BLaER1 (cell line): Measurements from ENCODE around the gene CDADC1.

Source experiments
- H3K27ac ChIP-seq: shearing (Covaris generic); formaldehyde crosslinking; 2 replicates; pipeline ENCODE4 v1.8.1; 2022
- H3K27me3 ChIP-seq: shearing (Covaris generic); formaldehyde crosslinking; 2 replicates; pipeline ENCODE4 v1.8.1; 2022
- H3K36me3 ChIP-seq: shearing (Covaris generic); formaldehyde crosslinking; 2 replicates; pipeline ENCODE4 v1.8.1; 2022
- H3K4me1 ChIP-seq: shearing (Covaris generic); formaldehyde crosslinking; 2 replicates; pipeline ENCODE4 v1.8.1; 2022
- H3K4me2 ChIP-seq: shearing (Covaris generic); formaldehyde crosslinking; 2 replicates; pipeline ENCODE4 v1.8.1; 2022
- H3K4me3 ChIP-seq: shearing (Covaris generic); formaldehyde crosslinking; 2 replicates; pipeline ENCODE4 v1.8.1; 2022
- H3K9ac ChIP-seq: shearing (Covaris generic); formaldehyde crosslinking; 2 replicates; pipeline ENCODE4 v1.8.1; 2022
- H3K9me3 ChIP-seq: shearing (Covaris generic); formaldehyde crosslinking; 2 replicates; pipeline ENCODE4 v1.8.1; 2022
- H4K20me1 ChIP-seq: shearing (Covaris generic); formaldehyde crosslinking; 2 replicates; pipeline ENCODE4 v1.8.1; 2022
- Cebpa-rat ChIP-seq: shearing (Covaris generic); IDR thresholded peaks from 2 replicates; pipeline ENCODE4 v1.8.1; 2022

Gene CDADC1

DNA sequence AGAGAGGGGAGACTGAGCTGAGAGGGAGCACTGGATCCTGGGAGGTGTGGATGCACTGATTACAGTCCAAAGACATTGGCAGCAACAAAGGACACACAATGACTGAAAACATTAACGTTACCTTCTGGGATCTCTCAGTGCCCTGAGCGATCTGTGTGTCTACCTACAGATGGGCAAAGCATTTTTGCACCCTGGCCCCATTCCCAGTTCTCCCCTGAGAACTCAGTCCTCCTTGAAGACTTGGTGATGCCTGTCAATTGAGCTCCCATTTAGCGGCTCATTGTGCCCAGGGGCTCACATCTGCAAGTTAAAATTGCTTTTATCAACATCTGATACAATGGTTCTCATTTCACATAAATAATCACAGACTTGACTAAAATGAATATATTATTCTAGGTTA is 62.5 kb downstream of the CDADC1 start:
- Histone ChIP-seq H3K4me3 (no peak overlapping the region), H3K4me2 (no peak overlapping the region), H3K36me3 (no peaks in the 10 kb centered on the region; the same call in 1 of the 2 replicates), H3K4me1 (peaks cover 66% of the 10 kb centered on the region), H3K27ac (no peak overlapping the region), H4K20me1 (no peaks in the 10 kb centered on the region), H3K9ac (no peak overlapping the region), H3K27me3 (no peaks in the 10 kb centered on the region), H3K9me3 (no peaks in the 10 kb centered on the region)
- no peak for TF ChIP-seq Cebpa-rat

DNA sequence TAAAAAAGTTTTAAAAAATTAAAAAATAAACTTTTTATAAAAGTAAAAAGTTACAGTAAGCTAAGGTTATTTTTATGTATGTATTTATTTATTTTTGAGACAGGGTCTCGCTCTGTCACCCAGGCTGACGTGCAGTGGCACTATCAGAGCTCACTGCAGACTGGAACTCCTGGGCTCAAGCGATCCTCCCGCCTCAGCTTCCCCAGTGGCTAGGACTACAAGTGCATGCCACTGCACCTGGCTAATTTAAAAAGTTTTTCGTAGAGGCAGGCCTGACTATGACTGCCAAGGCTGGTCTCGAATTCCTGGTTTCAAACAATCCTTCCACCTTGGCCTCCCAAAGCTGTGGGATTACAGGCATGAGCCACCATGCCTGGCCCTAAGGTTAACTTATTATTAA is 64.1 kb downstream of the CDADC1 start:
- Histone ChIP-seq H3K9me3 (no peaks in the 10 kb centered on the region), H3K4me1 (peaks cover 51% of the 10 kb centered on the region), H3K4me3 (no peak overlapping the region), H3K36me3 (peaks cover 2% of the 10 kb centered on the region; the same call in 1 of the 2 replicates), H4K20me1 (no peaks in the 10 kb centered on the region), H3K27me3 (no peaks in the 10 kb centered on the region), H3K27ac (no peak overlapping the region), H3K9ac (no peak overlapping the region), H3K4me2 (peak overlapping the region; percentile 51)
- no peak for TF ChIP-seq Cebpa-rat

- Histone ChIP-seq H3K9me3 (no peaks in the 10 kb centered on the region), H3K27me3 (no peaks in the 10 kb centered on the region), H3K4me2 (no peak overlapping the region), H3K36me3 (peaks cover 7% of the 10 kb centered on the region; the same call in 1 of the 2 replicates), H3K9ac (no peak overlapping the region), H3K4me3 (no peak overlapping the region), H3K27ac (no peak overlapping the region), H4K20me1 (no peaks in the 10 kb centered on the region), H3K4me1 (peaks cover 42% of the 10 kb centered on the region)
- TF ChIP-seq Cebpa-rat, result no peak
Observed at GRCh38 chr13:49314344-49314882, 66.7 kb downstream of the CDADC1 start.

DNA sequence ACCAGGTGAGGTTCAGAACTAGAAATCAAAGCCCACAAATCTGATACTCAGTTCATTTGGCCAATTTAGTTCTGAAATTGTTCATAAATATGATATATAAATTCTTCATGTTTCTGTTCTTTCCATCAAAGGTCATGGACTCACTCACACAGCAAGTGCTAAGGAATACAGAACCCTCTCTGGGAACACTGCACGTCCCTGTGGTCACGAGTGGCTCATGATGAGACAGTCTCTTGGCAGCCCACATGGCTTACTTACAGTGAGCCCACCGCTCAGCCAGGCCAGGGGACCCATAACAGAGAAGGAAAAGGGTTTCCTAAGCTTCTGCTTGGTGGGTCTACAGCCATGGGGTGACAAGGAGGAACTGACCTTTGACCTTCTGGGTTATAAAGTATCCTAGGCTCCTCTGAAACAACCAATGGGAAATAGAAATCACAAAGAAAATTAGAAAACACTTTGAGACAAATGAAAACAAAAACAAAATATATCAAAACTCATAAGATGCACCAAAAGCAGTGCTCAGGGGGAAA is 67.4 kb downstream of the CDADC1 start:
- Histone ChIP-seq H3K9me3 (no peaks in the 10 kb centered on the region), H3K9ac (no peak overlapping the region), H3K4me3 (no peak overlapping the region), H3K36me3 (peaks cover 7% of the 10 kb centered on the region; the same call in 1 of the 2 replicates), H3K4me2 (no peak overlapping the region), H3K27me3 (no peaks in the 10 kb centered on the region), H3K27ac (no peak overlapping the region), H4K20me1 (no peaks in the 10 kb centered on the region), H3K4me1 (peaks cover 46% of the 10 kb centered on the region)
- TF ChIP-seq Cebpa-rat, result no peak

DNA sequence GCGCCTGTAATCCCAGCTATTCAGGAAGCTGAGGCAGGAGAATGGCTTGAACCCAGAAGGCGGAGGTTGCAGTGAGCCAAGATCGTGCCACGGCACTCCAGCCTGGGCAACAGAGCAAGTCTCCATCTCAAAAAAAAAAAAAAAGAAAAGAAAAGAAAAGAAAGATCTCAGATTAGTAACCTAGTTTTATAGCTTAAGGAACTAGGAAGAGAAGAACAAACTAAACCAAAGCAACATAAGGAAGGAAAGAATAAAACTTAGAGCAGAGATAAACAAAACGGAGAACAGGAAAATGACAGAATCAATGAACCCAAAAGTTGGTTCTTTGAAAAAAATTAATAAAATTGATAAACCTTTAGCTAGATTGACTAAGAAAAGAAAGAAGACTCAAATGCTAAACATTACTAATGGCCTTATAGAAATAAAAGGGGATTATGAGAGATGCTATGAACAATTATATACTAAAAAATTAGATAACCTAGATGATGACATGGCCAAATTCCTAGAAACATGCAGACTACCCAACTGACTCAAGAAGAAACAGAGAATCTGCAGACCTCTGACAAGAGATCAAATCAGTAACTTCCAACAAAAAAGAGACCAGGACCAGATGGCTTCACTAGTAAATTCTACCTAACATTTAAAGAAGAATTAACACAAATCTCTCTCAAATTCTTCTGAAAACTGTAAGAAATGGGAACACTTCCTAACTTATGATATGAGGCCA is 68.2 kb downstream of the CDADC1 start:
- Histone ChIP-seq H3K4me3 (no peak overlapping the region), H3K36me3 (0 out of 2 replicates have a peak, but pooled peaks cover 7% of the 10 kb centered on the region), H3K4me2 (no peak overlapping the region), H3K9ac (no peak overlapping the region), H3K9me3 (no peaks in the 10 kb centered on the region), H4K20me1 (no peaks in the 10 kb centered on the region), H3K4me1 (peaks cover 47% of the 10 kb centered on the region), H3K27me3 (no peaks in the 10 kb centered on the region), H3K27ac (no peak overlapping the region)
- no peak for TF ChIP-seq Cebpa-rat

DNA sequence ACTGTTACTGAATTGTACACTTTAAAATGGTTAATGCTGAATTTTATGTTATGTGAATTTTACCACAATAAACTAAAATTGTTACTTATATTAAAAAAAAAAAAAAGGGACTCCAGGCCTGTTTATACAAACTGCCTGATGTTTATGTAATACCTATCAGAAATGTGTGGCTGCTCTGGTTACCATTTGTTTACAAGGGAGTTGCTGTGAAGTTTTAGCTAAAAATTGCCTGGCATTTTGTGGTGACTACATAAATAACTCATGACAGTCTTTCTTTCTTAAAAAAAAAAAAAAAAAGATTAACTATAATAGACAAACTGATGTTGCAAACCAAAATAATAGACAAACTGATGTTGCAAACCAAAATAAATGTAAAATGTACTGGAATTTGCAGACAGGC is 71.8 kb downstream of the CDADC1 start:
- no peak for TF ChIP-seq Cebpa-rat

GRCh38 chr13:49319951-49320350 is 72.2 kb downstream of the CDADC1 start:
- Histone ChIP-seq H3K4me3 (no peak overlapping the region), H4K20me1 (no peaks in the 10 kb centered on the region), H3K4me2 (peak overlapping the region; percentile 75)

More for the DNA sequence above, 71.8 kb downstream of the CDADC1 start:
- peak overlapping the region; percentile 23; the same call in 1 of the 2 replicates for H3K27ac ChIP-seq
- H3K9me3 ChIP-seq, result no peaks in the 10 kb centered on the region
- no peaks in the 10 kb centered on the region for H3K27me3 ChIP-seq
- H3K4me1 ChIP-seq, result peaks cover 38% of the 10 kb centered on the region
- H3K4me3 ChIP-seq, result no peak overlapping the region
- 0 out of 2 replicates have a peak, but pooled peaks cover 12% of the 10 kb centered on the region for H3K36me3 ChIP-seq
- H4K20me1 ChIP-seq, result no peaks in the 10 kb centered on the region
- H3K9ac ChIP-seq, result 0 out of 2 replicates have a peak overlapping the region, but pooled peaks have one; percentile 5
- peak overlapping the region; percentile 75 for H3K4me2 ChIP-seq

GRCh38 chr13:49320975-49321374 is 73.2 kb downstream of the CDADC1 start:
- H3K9me3 ChIP-seq, result no peaks in the 10 kb centered on the region
- peaks cover 38% of the 10 kb centered on the region for H3K4me1 ChIP-seq
- peaks cover 14% of the 10 kb centered on the region; the same call in 1 of the 2 replicates for H3K36me3 ChIP-seq
- no peaks in the 10 kb centered on the region for H3K27me3 ChIP-seq
- no peak for TF ChIP-seq Cebpa-rat
- H3K27ac ChIP-seq, result peak overlapping the region; percentile 23; the same call in 1 of the 2 replicates
- H3K9ac ChIP-seq, result no peak overlapping the region; the same call in 1 of the 2 replicates
- no peak overlapping the region; the same call in 1 of the 2 replicates for H3K4me3 ChIP-seq
- H3K4me2 ChIP-seq, result peak overlapping the region; percentile 75
- H4K20me1 ChIP-seq, result no peaks in the 10 kb centered on the region

More at GRCh38 chr13:49319951-49320350, 72.2 kb downstream of the CDADC1 start:
- no peaks in the 10 kb centered on the region for H3K9me3 ChIP-seq
- H3K36me3 ChIP-seq, result 0 out of 2 replicates have a peak, but pooled peaks cover 12% of the 10 kb centered on the region
- peaks cover 38% of the 10 kb centered on the region for H3K4me1 ChIP-seq
- no peaks in the 10 kb centered on the region for H3K27me3 ChIP-seq
- no peak for TF ChIP-seq Cebpa-rat
- peak overlapping the region; percentile 23; the same call in 1 of the 2 replicates for H3K27ac ChIP-seq
- 0 out of 2 replicates have a peak overlapping the region, but pooled peaks have one; percentile 5 for H3K9ac ChIP-seq

GRCh38 chr13:49322702-49323101 is 75.0 kb downstream of the CDADC1 start:
- no peak overlapping the region; the same call in 1 of the 2 replicates for H3K27ac ChIP-seq
- peaks cover 11% of the 10 kb centered on the region; the same call in 1 of the 2 replicates for H3K36me3 ChIP-seq
- H3K4me3 ChIP-seq, result no peak overlapping the region
- H3K4me2 ChIP-seq, result no peak overlapping the region
- H3K4me1 ChIP-seq, result peaks cover 38% of the 10 kb centered on the region
- no peaks in the 10 kb centered on the region for H4K20me1 ChIP-seq
- no peaks in the 10 kb centered on the region for H3K27me3 ChIP-seq
- H3K9ac ChIP-seq, result no peak overlapping the region
- no peak for TF ChIP-seq Cebpa-rat
- H3K9me3 ChIP-seq, result no peaks in the 10 kb centered on the region

DNA sequence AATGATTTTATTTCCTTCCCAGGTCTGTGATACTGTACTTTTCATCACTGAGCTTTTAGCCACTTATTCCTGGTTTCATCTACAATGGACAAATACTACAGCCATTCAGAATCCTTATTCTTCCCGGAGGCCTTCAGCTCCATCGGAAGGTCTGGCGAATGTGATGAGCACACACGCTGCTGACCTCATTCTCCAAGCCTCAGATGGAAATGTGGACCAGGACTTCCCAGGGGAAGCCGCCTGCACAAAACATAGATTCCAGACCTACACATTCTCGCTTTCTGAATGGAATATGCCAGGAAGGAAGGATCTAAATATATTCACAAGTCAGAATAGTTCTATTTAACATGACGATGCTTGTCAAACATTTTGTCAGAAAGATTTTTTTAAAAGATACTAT is 75.6 kb downstream of the CDADC1 start:
- H3K36me3 ChIP-seq, result peaks cover 11% of the 10 kb centered on the region; the same call in 1 of the 2 replicates
- H4K20me1 ChIP-seq, result no peaks in the 10 kb centered on the region
- H3K4me1 ChIP-seq, result peaks cover 38% of the 10 kb centered on the region
- no peaks in the 10 kb centered on the region for H3K27me3 ChIP-seq
- no peak overlapping the region for H3K4me3 ChIP-seq
- H3K9ac ChIP-seq, result no peak overlapping the region
- TF ChIP-seq Cebpa-rat, result no peak
- no peak overlapping the region for H3K27ac ChIP-seq
- H3K4me2 ChIP-seq, result no peak overlapping the region
- H3K9me3 ChIP-seq, result no peaks in the 10 kb centered on the region
